Measurements from ENCODE around the gene IZUMO4.

IZUMO4 gene

GRCh38 chr19:2057484-2058469, 38.9 kb upstream of the IZUMO4 start:
- no peaks in the 10 kb centered on the region for H3K27me3 ChIP-seq
- peak overlapping the region in 1 of 2 experiments; percentile 24 for H3K4me3 ChIP-seq (ENCODE audit: low read depth in 1 of 2, low read length in 1 of 2)
- no peak for TF ChIP-seq CTCF (IDR thresholded peaks at IDR 0.05)
- H3K4me1 ChIP-seq (ENCODE audit: control insufficient read depth in 1 of 2, insufficient read depth in 1 of 2, low read depth in 1 of 2, low read length in 1 of 2), result peaks cover 53 to 57% of the 10 kb centered on the region in 2 experiments
- H3K27ac ChIP-seq, result peak overlapping the region; percentile 98
- no peaks in the 10 kb centered on the region for H3K9me3 ChIP-seq
- no peaks in the 10 kb centered on the region for H3K36me3 ChIP-seq

- TF ChIP-seq CTCF (IDR thresholded peaks at IDR 0.05), result no peak
- Histone ChIP-seq H3K36me3 (no peaks in the 10 kb centered on the region), H3K27ac (peak overlapping the region; percentile 98), H3K27me3 (no peaks in the 10 kb centered on the region), H3K4me3 (ENCODE audit: low read depth in 1 of 2, low read length in 1 of 2) (no peak overlapping the region), H3K9me3 (no peaks in the 10 kb centered on the region), H3K4me1 (ENCODE audit: control insufficient read depth in 1 of 2, insufficient read depth in 1 of 2, low read depth in 1 of 2, low read length in 1 of 2) (peaks cover 54 to 59% of the 10 kb centered on the region in 2 experiments)
Observed at GRCh38 chr19:2058570-2059421, 37.9 kb upstream of the IZUMO4 start.

- Histone ChIP-seq H3K4me1 (ENCODE audit: control insufficient read depth in 1 of 2, insufficient read depth in 1 of 2, low read depth in 1 of 2, low read length in 1 of 2) (peaks cover 54 to 59% of the 10 kb centered on the region in 2 experiments), H3K27me3 (no peaks in the 10 kb centered on the region), H3K9me3 (no peaks in the 10 kb centered on the region), H3K36me3 (peaks cover 3% of the 10 kb centered on the region), H3K27ac (peak overlapping the region; percentile 99), H3K4me3 (ENCODE audit: low read depth in 1 of 2, low read length in 1 of 2) (peak overlapping the region; percentile 89 to 90)
- no peak for TF ChIP-seq CTCF (IDR thresholded peaks at IDR 0.05)
Observed at GRCh38 chr19:2059422-2060201, 37.1 kb upstream of the IZUMO4 start.

- H3K4me1 ChIP-seq (ENCODE audit: control insufficient read depth in 1 of 2, insufficient read depth in 1 of 2, low read depth in 1 of 2, low read length in 1 of 2), result peaks cover 46 to 50% of the 10 kb centered on the region in 2 experiments
- peaks cover 15% of the 10 kb centered on the region for H3K36me3 ChIP-seq
- peak overlapping the region; percentile 99 for H3K27ac ChIP-seq
- H3K4me3 ChIP-seq (ENCODE audit: low read depth in 1 of 2, low read length in 1 of 2), result peak overlapping the region; percentile 89 to 90
- H3K9me3 ChIP-seq, result no peaks in the 10 kb centered on the region
- TF ChIP-seq CTCF (IDR thresholded peaks at IDR 0.05), result no peak
- H3K27me3 ChIP-seq, result no peaks in the 10 kb centered on the region
Observed at GRCh38 chr19:2060884-2061494, 35.7 kb upstream of the IZUMO4 start.

Data from neutrophil (primary cell).